ENCODE results near the gene CLDN8. TPM values are rescaled to one million over a fixed set of nuclear protein-coding genes. Genes with fewer than 3 reads are reported as not detected.

Gene CLDN8
- total RNA-seq, 3 donors from 2014 or later, result 14.5 to 61.9 (median 35.8) TPM

- intact Hi-C loops (cut with DNase I, micrococcal nuclease), result no loop called here
- no peak for TF ChIP-seq CTCF (IDR thresholded peaks at IDR 0.05)
- H3K36me3 ChIP-seq (ENCODE audit: low read depth), result no peaks in the 10 kb centered on the region
These were observed 34.0 kb upstream of the CLDN8 start for GRCh38 chr21:30249936-30250335.

GRCh38 chr21:30248844-30249243, 32.9 kb upstream of the CLDN8 start:
- DNase-seq, result no peak
- no peak for TF ChIP-seq CTCF (IDR thresholded peaks at IDR 0.05)
- Histone ChIP-seq H3K9me3 (no peaks in the 10 kb centered on the region), H3K36me3 (ENCODE audit: low read depth) (no peaks in the 10 kb centered on the region), H3K4me1 (ENCODE audit: low read depth) (no peaks in the 10 kb centered on the region), H3K4me3 (no peak overlapping the region)
- no peak for ATAC-seq
- intact Hi-C loops (cut with DNase I, micrococcal nuclease), result no loop called here

More at GRCh38 chr21:30249936-30250335, 34.0 kb upstream of the CLDN8 start:
- DNase-seq, result no peak
- Histone ChIP-seq H3K9me3 (no peaks in the 10 kb centered on the region), H3K4me3 (no peak overlapping the region), H3K4me1 (ENCODE audit: low read depth) (no peaks in the 10 kb centered on the region)
- ATAC-seq, result no peak

GRCh38 chr21:30245061-30245460, 29.2 kb upstream of the CLDN8 start:
- no peak for TF ChIP-seq CTCF (IDR thresholded peaks at IDR 0.05)
- Histone ChIP-seq H3K4me3 (no peak overlapping the region), H3K36me3 (ENCODE audit: low read depth) (no peaks in the 10 kb centered on the region), H3K4me1 (ENCODE audit: low read depth) (no peaks in the 10 kb centered on the region), H3K9me3 (no peaks in the 10 kb centered on the region)
- ATAC-seq (no peak), DNase-seq (no peak)
- intact Hi-C loops (cut with DNase I, micrococcal nuclease), result no loop called here

GRCh38 chr21:30243691-30244090, 27.8 kb upstream of the CLDN8 start:
- no peak for DNase-seq
- no peaks in the 10 kb centered on the region for H3K9me3 ChIP-seq

GRCh38 chr21:30240661-30241060, 24.8 kb upstream of the CLDN8 start:
- intact Hi-C loops (cut with DNase I, micrococcal nuclease), result no loop called here
- ATAC-seq (no peak), DNase-seq (no peak)
- H3K4me1 ChIP-seq (ENCODE audit: low read depth), result no peaks in the 10 kb centered on the region
- no peaks in the 10 kb centered on the region for H3K36me3 ChIP-seq (ENCODE audit: low read depth)
- TF ChIP-seq CTCF (IDR thresholded peaks at IDR 0.05), result no peak
- H3K4me3 ChIP-seq, result no peak overlapping the region
- H3K9me3 ChIP-seq, result no peaks in the 10 kb centered on the region

More at GRCh38 chr21:30243691-30244090, 27.8 kb upstream of the CLDN8 start:
- intact Hi-C loops (cut with DNase I, micrococcal nuclease), result no loop called here
- H3K36me3 ChIP-seq (ENCODE audit: low read depth), result no peaks in the 10 kb centered on the region
- no peaks in the 10 kb centered on the region for H3K4me1 ChIP-seq (ENCODE audit: low read depth)
- ATAC-seq, result no peak
- no peak overlapping the region for H3K4me3 ChIP-seq
- TF ChIP-seq CTCF (IDR thresholded peaks at IDR 0.05), result no peak

GRCh38 chr21:30238168-30238567, 22.3 kb upstream of the CLDN8 start:
- H3K9me3 ChIP-seq, result no peaks in the 10 kb centered on the region
- intact Hi-C loops (cut with DNase I, micrococcal nuclease), result no loop called here
- H3K36me3 ChIP-seq (ENCODE audit: low read depth), result no peaks in the 10 kb centered on the region
- TF ChIP-seq CTCF (IDR thresholded peaks at IDR 0.05), result no peak
- ATAC-seq (no peak), DNase-seq (no peak)
- H3K4me3 ChIP-seq, result no peak overlapping the region
- H3K4me1 ChIP-seq (ENCODE audit: low read depth), result peaks cover 12% of the 10 kb centered on the region
